GM18867 (cell line): ENCODE data around the gene RERE.

Experiments used
- ATAC-seq: cut with Tn5 transposase; IDR thresholded peaks from one replicate; pipeline ENCODE4 v1.9.1; 2021; ENCODE audit warnings: mild to moderate bottlenecking, moderate library complexity; ENCODE audit not compliant: unreplicated experiment

Gene RERE

DNA sequence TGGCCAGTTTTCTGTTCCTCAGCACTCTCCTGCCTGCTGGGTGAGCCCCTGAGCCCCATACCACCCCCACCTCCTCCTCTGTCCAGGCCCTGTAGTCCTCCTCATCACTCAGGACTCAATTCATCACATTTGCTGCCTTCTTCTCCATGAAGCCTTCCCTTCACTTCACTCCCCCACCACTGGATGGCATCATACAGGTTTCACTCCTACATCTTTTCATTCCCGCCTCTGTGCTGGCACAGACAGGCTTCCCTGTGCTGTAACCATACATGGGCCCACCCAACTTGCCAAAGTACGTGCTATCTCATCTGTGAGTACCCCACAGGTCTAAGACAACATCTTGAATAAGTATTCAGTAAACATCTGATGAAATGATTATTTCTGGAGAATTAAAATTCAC is 442.6 kb downstream of the RERE start:
- ATAC-seq, result no peak

DNA sequence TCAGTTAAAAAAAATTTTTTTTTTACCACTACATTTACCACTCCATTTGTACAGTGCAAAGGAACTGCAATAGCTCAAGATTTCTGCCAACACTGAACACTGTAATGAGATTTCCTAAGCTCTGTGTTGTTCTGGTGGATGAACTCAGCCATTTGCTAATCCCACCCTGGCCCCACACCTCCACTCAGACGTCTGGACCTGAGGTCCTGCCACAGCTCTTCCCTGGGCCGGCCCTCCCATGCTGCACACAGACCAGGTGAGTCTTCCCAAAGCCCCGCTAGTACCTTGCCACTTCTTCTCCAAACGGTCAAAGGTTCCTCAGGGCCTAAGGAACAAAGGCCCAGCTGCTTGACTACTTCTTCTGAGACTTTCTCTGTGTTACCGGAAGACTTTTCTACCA is 443.1 kb downstream of the RERE start:
- no peak for ATAC-seq

DNA sequence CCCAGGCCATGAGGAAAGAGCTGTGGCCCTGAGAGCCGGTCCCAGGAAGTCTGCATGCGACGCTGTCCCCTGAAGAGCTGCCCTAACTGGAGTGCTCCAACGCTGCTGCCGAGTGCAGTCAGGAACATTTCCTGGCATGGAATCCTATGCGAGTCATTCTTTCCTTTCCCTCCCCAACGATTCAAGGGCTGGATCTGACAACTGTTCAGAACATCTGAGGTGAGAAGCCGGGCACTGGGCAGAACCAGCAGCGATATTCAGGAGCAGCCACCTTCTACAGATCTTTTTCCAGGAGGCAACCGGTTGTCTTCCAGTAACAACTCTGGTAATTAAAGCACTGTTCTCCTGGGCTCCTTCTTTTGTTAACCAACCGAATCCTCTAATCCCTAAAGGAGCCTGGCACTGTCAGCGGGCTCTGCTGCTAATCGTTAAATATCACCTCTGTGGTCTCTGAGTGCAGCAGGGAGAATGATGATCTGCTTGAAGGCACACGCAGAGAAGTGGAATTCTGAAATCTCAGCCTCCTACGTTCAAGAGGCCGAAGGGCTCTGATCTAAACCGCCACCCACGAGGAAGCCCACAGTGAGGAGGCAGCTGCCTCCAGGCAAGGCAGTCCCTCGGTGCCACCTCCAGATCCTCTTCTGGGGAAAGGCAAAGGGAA is 443.7 kb downstream of the RERE start:
- no peak for ATAC-seq

DNA sequence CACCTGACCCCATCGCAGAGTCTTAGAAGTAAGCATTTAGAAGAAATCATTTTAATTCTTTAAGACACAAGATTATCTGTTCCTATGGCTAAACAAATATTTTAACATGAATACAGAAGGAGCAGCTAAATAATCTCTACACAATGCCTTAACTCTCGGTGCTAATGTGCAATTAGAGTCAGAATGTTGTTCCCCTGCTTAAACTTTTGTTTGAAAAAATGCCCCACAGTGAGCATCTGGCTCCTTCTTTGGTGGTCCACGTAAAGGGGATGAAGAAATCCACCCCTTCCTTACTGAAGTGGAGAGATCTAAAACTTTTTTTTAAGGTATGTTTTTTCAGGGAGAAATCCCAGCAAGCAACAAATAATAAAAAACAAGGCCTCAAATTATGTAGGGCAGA is 444.3 kb downstream of the RERE start:
- ATAC-seq, result no peak

DNA sequence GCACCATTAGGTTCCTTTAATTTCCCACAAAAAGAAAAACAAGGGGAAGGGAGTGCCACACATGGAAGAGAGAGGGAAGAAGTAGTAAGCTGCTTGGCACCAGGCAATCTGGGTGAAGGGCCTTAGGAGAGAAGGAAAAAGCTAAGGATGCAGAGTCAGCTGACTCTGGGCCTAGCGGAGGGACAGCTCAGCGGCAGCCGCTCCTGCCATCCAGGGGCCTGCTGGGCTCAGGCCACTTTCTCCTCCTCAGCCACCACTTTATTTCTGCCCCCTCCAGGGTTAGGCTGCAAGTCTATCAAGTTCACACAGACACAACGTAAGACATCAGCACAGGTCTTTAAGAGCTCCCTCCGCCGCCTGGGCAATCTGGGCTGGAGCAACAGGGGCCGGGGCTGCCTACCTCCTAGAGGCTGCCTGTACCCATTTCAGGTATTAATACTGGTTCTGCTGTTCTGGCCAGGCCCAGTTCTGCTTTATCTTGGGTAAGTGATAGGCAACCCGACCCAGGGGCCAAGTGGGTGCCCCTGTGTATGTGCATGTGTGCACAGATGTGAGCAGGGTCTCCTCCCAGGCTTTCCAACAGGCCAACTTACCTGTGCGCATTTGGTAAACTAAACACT is 446.0 kb downstream of the RERE start:
- ATAC-seq, result no peak

DNA sequence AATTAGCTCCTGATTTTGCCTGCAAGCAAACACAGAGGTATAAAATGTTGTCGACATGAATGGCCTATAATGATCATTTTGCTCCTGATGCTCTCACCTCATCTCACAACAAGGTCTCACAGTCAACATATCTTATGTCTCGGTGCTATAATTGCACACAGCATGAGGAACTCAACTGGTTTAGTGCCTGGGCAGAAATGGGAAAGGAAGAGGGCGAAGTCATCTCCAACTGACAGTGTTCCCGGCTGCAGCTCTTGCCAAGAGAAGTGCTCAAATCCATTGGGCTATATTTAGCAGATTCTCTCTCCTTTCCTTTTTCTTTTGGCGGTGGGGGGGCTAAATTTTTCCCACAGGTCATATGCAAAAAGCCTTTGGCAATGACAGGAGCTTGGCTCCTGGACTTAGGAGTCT is 446.5 kb downstream of the RERE start:
- ATAC-seq, result no peak

DNA sequence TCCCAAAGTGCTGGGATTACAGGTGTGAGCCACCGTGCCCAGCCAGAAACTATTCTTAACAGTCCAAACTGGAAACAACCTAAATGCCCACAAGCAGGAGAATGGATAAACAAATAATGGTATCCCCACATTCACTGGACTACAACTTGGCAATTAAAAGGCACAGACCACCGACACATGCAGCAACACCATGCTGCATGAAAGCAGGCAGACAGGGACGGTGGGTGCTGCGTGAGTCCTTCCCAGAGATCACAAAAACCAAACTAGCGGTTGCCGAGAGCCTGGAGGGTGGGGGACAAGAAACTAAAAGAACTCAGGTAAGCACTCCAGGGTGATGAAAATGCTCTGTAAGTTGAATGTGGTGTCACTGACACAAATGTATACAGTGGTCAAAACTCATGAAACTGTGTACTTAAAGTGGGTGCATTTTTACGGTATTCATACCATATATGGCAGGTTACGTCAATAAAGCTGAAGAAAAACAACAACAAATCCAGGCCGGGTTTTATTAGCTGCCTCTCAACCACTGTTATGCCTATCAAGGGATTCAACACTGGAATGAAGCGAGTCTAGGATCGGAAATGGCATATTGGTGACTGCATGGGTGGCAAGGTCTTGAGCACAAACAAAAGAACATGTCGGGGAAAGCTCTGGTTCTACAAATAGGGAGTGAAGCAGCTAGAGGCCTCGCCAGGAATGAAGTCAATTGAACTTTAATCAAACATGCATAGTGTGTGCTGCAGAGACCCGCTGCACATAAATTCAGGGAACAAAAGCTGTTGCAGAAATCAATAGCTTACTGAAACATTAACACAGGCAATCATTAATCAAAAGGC is 447.2 kb downstream of the RERE start:
- no peak for ATAC-seq

DNA sequence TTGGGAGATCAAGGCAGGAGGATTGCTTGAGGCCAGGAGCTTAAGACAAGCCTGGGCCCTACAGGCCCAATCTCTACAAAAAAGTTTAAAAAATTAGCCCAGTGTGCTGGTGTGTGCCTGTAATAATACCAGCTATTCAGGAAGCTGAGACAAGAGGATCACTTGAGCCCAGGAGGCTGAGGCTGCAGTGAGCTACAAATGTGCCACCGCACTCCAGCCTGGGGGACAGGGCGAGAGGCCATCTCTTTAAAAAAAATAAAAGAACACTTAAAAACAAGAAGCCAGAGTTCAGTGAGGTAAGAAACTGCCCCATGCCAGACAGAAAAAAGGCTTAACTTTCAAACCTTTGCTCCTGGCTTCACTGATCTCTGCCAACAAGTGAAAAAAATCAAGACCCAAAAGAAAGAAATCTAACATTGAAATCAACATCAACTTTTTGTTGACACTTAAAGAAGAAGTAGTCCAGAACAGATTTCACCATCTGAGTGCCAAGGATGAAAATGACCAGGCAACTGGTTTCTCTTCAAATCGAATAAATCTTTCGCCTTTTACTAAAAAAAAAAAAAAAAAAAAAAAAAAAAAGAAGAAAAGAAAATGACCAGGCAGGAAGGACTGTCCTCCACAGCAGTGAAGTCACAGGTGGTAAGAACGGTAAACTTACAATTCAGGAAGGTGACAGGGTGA is 448.3 kb downstream of the RERE start:
- ATAC-seq, result no peak

DNA sequence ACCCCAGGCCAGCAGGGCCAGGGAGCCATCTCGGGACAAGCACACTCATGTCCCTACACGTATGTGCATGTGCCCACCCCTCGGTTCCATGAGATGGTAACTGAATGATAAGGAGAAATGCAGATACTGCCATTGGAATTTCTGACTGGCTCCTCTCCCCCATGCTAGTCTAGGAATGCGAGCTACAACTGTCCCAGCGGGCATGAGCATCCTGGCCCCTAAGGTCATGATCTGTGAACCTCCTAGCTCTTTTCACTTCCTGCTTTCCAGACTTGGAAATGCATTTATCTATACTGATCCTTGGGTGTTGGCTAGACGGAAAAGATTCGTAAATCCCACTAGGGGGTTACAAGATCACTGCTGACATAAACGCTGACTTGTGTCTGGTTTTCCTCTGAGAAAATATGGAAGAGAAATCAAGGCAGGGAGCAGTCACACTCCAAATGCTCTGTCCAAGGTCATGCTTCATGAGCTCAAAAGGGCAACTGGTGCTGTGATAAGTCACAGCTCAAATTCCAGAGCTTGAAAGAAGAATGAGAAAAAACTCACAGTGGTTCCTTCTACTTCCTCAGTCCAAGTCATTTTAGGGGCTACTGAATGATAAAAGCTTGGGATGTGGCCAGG is 449.8 kb downstream of the RERE start:
- ATAC-seq, result no peak

DNA sequence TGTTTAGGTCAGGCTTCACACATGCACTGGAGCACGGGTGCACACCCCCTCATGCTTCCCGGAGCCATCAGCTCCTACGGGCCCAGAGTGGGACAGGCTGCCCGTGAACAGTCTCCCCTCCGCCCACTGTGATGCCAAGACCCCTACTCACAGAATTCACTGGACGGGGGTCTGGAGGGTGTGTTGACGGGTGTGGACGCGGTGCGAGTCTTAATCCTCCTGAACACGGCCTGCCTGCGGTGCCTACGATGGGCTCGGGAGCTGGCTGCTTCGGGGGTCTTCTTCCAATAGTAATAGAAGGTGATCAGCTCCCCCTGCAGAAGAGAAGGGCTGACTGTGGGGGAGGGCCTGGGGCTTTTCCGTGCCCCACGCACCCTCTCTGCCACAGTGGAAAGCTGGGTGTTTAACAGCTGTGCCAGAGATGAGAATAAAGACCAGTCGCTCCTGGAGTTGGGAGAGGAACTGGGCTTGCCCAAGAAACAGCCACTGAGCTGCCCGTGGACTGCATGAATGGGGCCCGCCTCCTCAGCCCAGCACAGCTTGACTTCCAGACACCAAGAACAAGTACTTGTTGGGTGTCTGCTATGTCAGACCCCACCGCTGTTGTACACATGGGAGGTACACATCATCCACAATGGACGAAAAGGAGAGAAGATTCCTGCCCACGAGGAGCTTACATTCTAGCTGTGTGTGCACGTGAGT is 451.6 kb downstream of the RERE start:
- ATAC-seq, result no peak

DNA sequence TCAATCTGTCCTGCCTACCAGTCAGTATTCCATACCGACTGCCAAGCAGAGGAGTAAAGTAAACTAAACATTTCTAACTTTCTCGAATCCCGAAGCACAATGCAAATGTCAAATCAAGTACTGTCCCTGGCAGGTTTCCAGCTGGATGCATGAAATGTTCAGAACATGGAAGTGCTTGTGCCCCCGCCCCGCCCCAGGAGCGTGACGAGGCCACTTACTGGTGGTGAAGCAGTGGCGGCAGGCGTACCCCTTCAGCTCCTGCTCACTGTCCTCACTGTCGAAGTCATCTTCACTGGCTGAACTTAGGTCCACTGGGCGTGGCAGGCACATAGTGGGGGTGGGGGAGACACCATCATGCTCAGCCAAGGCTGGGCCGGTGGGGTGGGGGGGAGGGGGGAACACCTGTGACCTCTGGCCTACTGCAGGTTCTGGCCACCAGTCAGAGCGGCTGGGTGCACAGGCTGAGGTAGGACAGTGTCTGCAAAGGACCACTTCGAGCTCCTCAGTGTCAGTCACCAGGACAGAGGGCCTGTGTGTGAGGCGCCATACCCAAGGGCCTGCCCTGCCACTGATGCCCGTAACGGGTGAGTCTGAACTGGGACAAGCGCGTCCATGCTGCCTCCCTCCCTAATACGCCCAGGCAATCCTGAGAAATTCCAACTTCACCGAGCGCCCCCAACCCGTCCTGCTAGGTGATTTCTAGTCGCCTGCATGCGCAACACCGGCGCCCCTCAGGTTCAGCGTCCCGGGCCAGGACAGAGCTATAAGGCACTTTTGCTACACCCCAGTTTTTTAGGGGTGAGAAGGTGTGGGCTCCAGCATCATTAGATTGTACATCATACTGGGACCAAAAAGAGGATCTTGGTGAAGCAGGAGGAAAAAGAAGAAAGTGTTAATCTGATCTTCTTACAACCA is 452.7 kb downstream of the RERE start:
- no peak for ATAC-seq

DNA sequence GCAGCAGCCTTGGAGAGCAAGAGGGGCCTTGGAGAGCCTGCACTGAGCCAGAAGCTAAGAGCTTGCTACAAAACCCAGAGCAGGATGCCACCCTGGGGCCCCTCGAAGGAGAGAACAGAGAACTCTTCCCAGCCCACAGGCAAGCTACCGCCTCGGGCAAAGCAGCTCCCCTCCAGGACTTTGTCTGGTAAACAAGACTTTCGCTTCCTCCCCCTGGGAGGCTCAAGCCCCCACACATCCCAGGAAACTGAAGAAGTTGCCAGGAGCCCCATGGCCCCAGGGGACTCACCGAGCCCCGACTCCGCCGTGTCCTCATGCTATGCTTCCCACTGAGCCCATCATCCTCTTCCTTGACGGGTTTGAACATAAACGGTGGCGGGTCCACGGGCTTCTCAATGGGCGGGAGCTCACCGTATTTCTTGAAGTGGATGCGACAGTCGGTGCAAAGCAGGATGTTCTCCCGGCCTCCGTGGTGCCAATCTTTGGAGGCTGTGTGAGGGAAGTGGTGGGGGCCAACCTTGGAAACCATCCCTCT is 453.6 kb downstream of the RERE start:
- no peak for ATAC-seq

DNA sequence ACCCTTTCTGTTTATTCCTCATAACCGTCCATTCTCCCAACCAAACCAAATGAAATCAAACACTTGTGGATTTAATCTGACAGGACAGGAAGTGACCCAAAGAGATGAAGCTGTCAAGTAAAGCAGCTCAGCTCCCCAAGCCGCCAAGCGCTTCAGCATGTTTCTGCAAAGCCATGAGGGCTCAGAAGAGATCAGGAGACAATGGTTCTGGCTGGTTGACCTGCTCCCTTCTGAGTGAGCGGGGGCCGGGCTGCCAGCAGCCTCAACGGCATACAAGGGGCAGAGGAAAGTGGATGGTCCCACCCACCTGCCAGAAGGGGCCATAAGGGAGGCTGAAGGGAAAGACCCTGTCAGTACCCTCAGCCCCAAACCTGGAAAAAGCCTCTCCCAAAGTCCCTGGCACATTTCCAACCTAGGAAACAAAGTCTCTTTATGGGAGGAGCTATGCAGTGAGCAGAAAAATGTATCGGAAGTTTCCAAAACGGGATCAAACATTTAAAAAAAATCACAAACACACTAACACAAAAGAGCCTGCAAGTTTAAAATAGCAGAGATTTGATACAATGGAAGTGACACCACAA is 454.2 kb downstream of the RERE start:
- no peak for ATAC-seq

DNA sequence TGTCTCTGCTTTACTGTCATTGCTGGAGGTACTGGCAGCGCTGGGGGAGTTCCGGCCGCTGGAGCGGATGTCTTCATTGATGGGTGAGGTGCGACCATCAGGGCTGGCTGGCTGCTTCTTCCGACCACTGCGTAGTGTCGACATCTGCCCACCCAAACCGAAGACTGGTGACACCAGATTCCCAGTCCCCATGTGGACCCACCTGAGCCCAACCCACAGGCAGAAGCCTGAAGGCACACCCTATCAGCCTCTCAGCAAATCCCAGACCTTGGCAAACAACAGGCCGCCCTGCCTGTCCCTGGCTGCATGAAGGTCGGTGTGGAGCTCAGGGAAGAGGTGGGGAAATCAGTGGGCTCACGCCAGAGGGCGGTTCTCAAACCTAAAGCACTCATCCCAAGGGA is 454.7 kb downstream of the RERE start:
- no peak for ATAC-seq

DNA sequence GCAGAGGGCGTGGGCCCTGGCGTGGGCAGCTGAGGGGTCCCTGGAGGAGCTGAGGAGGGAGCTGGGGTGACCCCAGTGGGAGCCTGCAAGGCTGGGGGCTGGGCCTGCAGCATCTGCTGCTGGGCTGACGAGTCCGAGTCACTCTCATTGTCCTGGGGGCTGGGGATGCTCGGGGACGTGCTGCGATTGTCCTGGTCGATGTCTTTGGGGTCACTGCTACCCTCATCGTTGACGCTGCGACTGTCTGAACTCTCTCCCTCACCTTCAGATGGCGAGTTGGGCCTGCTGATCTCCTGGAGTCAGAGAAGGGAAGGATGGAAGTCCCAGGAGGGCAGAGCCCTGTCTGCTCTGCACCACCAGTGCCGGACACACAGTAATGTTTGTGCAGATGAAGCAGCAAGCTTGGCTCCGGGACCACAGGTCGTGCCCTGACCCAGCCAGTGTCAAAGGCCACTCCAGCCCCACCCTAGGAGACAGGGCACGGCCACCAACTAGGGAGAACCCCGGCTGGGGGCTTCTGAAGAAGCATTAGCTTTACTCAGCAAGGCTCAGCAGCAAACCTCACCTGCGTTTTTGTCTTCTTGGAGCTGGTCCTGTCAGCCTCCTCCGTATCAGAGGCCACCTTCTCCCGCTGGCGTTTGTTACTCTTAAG is 456.1 kb downstream of the RERE start:
- no peak for ATAC-seq

DNA sequence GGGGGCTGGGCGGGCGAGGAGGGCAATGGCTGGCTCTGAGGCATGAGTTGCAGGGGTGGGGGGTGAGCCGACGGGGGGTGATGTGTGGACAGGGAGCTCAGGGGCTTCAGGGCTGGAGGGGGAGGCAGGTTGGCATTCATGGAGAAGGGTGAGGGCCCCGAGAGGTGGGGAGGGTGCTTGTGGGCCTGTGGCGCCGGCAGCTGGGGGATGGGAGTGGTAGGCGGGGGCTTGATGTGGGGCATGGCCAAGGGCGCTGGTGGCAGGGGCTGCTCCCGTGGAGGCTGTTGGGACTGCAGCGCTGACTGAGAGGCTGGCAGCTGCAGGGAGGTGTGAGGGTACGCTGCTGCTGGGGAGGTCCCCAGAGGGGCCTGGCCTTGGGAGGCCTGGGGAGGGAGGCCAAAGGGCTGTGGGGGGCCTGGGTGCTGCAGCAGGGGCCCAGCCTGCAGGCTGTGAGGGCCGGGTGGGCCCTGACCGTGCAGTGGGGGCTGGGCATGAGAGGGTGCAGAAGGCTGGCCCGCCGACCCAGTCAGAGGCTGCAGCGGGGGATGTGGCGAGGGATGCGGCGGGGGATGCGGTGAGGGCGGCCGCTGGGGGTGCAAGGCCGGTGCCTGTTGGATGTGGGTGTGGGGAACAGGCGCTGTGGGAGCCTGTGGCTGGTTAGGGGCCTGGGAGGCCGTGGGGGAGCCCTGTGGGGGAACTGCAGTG is 456.8 kb downstream of the RERE start:
- ATAC-seq, result no peak

DNA sequence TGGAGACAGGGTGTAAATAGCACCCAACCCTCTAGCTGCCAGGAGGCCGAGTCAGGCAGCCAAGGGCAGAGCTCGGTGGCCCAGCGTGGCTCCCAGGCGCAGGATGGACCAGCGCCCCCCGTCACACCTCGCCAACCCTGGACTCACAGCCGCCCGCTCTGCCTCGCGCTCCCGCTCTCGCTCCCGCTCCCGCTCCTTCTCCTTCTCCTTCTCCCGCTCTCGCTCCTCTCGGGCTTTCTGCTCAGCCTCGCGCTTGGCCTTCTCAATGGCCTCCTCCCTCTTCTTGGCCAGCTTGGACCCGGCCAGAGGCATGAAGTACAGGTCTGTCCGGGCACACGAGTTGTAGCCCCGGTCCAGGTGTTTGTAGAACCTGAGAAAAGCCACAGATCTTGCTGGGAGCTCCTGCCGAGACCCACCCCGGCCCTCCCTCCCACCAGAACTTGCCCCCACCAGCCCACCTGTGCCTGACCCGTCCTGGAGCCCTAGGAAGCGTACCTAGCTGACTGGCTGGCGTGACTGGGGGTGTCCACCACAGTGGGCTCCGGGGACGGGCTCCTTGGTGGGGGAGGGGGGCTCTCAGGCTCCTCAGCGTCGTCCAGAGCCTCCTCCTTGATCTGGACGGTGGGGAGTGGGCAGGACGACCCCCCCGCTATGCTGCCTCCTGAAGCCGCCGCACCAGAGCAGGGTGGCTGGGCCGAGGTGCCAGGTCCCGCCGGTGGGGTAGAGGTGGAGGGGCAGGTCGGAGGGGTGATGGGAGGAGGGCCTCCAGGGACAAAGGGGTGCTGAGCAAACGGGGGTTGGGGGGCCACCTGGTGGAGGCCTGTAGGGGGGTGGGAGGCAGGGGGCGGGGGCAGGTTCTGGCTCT is 457.6 kb downstream of the RERE start:
- ATAC-seq, result no peak
